HepG2 (cell line): ENCODE measurements around the gene ANTXR1. TPM values are rescaled to one million over a fixed set of nuclear protein-coding genes. Genes with fewer than 3 reads are reported as not detected.

Source experiments
- ATAC-seq: fragments of 200-7000 bp; cut with Tn5 transposase; 3 replicates; pipeline ENCODE4 v1.9.1; 2020; ENCODE audit warnings: mild to moderate bottlenecking, moderate library complexity
- BruUV-seq: library from RNA; stranded (reverse); fragments of 400-500 nt; replicated peaks from 2 replicates; lab custom pipeline; 2021; lab: Mats Ljungman, UMichigan
- CTCF ChIA-PET: fragments of 300-600 bp; formaldehyde crosslinking; extraction: SDS; loops from one replicate; lab custom pipeline; 2021; ENCODE audit warnings: low total read pairs, inconsistent platforms, low intra/inter-chr PET ratio; lab: Yijun Ruan, JAX
- POLR2A ChIA-PET: fragments of 350-600 bp; sonication (Branson Sonifier 250); formaldehyde crosslinking; loops from one replicate; lab custom pipeline; 2020; ENCODE audit warnings: antibody characterized with exemption, inconsistent platforms; lab: Yijun Ruan, JAX
- DNase-seq: peaks from one replicate; pipeline ENCODE4 v3.0.0-alpha.2; 2015; ENCODE audit warnings: low spot score
- FAIRE-seq: peaks from 3 replicates; lab custom pipeline; 2011; peaks lifted over from hg19 to GRCh38; lab: Jason Lieb, UNC
- H2AFZ ChIP-seq: one replicate; pipeline ENCODE4 v1.6.1; 2011; ENCODE audit warnings: low read length, inconsistent platforms
- H3K27ac ChIP-seq: fragments of 300-600 bp; 3 replicates; pipeline ENCODE4 v1.8.0; 2011; ENCODE audit warnings: mixed run types, mild to moderate bottlenecking, mixed read lengths, low read length, inconsistent platforms; ENCODE audit not compliant: insufficient read depth; ENCODE audit errors: extremely low read length
- H3K27me3 ChIP-seq, 2 experiments: fragments of 200-600 bp in 1 of 2; 2 replicates in 1 of 2; 3 replicates in 1 of 2; pipeline versions ENCODE4 v1.6.0 to v1.8.0; 2011; ENCODE audit warnings: low read length in 2 of 2, mild to moderate bottlenecking in 2 of 2, moderate library complexity in 2 of 2, inconsistent platforms in 1 of 2; ENCODE audit not compliant: insufficient read depth in 2 of 2, control insufficient read depth in 1 of 2
- H3K36me3 ChIP-seq, 2 experiments: fragments of 200-600 bp in 1 of 2; replicated peaks in 1 of 2; 2 replicates in 1 of 2; 3 replicates in 1 of 2; pipeline versions ENCODE4 v1.5.1 to v1.8.0; 2011; ENCODE audit warnings: low read length in 2 of 2, inconsistent platforms in 1 of 2; ENCODE audit not compliant: insufficient read depth in 2 of 2, control insufficient read depth in 1 of 2
- H3K4me1 ChIP-seq: 2 replicates; pipeline ENCODE4 v1.5.1; 2012; ENCODE audit warnings: low read length, inconsistent platforms; ENCODE audit not compliant: insufficient read depth
- H3K4me2 ChIP-seq: 2 replicates; pipeline ENCODE4 v1.6.0; 2011; ENCODE audit warnings: low read depth, low read length, inconsistent platforms
- H3K4me3 ChIP-seq, 3 experiments: fragments of 200-600 bp in 1 of 3; sonication (generic), shearing (Covaris generic) in 1 of 3; replicated peaks in 1 of 3; 2 replicates each; pipeline ENCODE4 v1.5.1; 2011 to 2016; ENCODE audit warnings: low read length in 3 of 3, inconsistent platforms in 2 of 3, low read depth in 2 of 3, mild to moderate bottlenecking in 2 of 3, control low read depth in 1 of 3, mixed read lengths in 1 of 3; ENCODE audit not compliant: insufficient read depth in 1 of 3
- H3K79me2 ChIP-seq: one replicate; pipeline ENCODE4 v1.6.1; 2011; ENCODE audit warnings: low read length, inconsistent platforms; ENCODE audit not compliant: insufficient read depth
- H3K9ac ChIP-seq: 2 replicates; pipeline ENCODE4 v1.6.0; 2011; ENCODE audit warnings: mild to moderate bottlenecking, low read depth, low read length, inconsistent platforms; ENCODE audit not compliant: insufficient read depth
- H3K9me3 ChIP-seq: 2 replicates; pipeline ENCODE4 v1.5.1; 2012; ENCODE audit warnings: mild to moderate bottlenecking, low read length
- H4K20me1 ChIP-seq: 2 replicates; pipeline ENCODE4 v1.6.0; 2011; ENCODE audit warnings: inconsistent platforms, mild to moderate bottlenecking, low read length, moderate library complexity; ENCODE audit not compliant: insufficient read depth
- ARNTL ChIP-seq: sonication (generic); formaldehyde crosslinking; IDR thresholded peaks from 2 replicates; pipeline ENCODE4 v1.4.0; 2020; ENCODE audit warnings: mild to moderate bottlenecking, missing genetic modification reagents
- CHD4 ChIP-seq: fragments of 200-600 bp; sonication (generic); IDR thresholded peaks from 2 replicates; pipeline ENCODE4 v1.7.0; 2017; ENCODE audit warnings: mild to moderate bottlenecking, low read length, borderline replicate concordance
- GPN1 ChIP-seq: sonication (generic); formaldehyde crosslinking; IDR thresholded peaks from 2 replicates; pipeline ENCODE4 v1.5.1; 2020; ENCODE audit warnings: missing genetic modification reagents, borderline replicate concordance
- HDAC1 ChIP-seq: sonication (generic); formaldehyde crosslinking; IDR thresholded peaks from 2 replicates; pipeline ENCODE4 v1.5.1; 2020; ENCODE audit warnings: mild to moderate bottlenecking, missing genetic modification reagents
- JARID2 ChIP-seq: sonication (generic); formaldehyde crosslinking; IDR thresholded peaks from 2 replicates; pipeline ENCODE4 v1.8.1; 2023; ENCODE audit warnings: missing genetic modification reagents, inconsistent platforms; ENCODE audit not compliant: insufficient replicate concordance
- MED8 ChIP-seq: sonication (generic); formaldehyde crosslinking; IDR thresholded peaks from 2 replicates; pipeline ENCODE4 v1.8.1; 2023; ENCODE audit warnings: mild to moderate bottlenecking, missing genetic modification reagents; ENCODE audit not compliant: insufficient replicate concordance
- MLLT10 ChIP-seq: sonication (generic); formaldehyde crosslinking; IDR thresholded peaks from 2 replicates; pipeline ENCODE4 v1.4.0; 2020; ENCODE audit warnings: missing genetic modification reagents
- PHF21A ChIP-seq: sonication (generic); formaldehyde crosslinking; IDR thresholded peaks from 2 replicates; pipeline ENCODE4 v1.5.0; 2020; ENCODE audit warnings: mild to moderate bottlenecking, missing genetic modification reagents
- REPIN1 ChIP-seq: sonication (generic); formaldehyde crosslinking; IDR thresholded peaks from 2 replicates; pipeline ENCODE4 v1.8.0; 2022; ENCODE audit warnings: missing genetic modification reagents, low read depth, mild to moderate bottlenecking, borderline replicate concordance
- SP4 ChIP-seq: sonication (generic); formaldehyde crosslinking; IDR thresholded peaks from 2 replicates; pipeline ENCODE4 v1.8.1; 2023; ENCODE audit warnings: mild to moderate bottlenecking, missing genetic modification reagents
- TARDBP ChIP-seq: sonication (generic); formaldehyde crosslinking; IDR thresholded peaks from 2 replicates; pipeline ENCODE4 v1.8.0; 2022; ENCODE audit warnings: mild to moderate bottlenecking, missing genetic modification reagents
- ZFP36L2 ChIP-seq: sonication (generic); formaldehyde crosslinking; IDR thresholded peaks from 2 replicates; pipeline ENCODE4 v1.4.0; 2020; ENCODE audit warnings: missing genetic modification reagents
- ZFX ChIP-seq: sonication (generic); formaldehyde crosslinking; IDR thresholded peaks from 2 replicates; pipeline ENCODE4 v1.4.0; 2020; ENCODE audit warnings: mild to moderate bottlenecking, low read depth, missing genetic modification reagents, moderate library complexity
- ZNF207 ChIP-seq: fragments of 450-650 bp; IDR thresholded peaks from 2 replicates; pipeline ENCODE4 v1.6.1; 2016; ENCODE audit warnings: antibody characterized with exemption, borderline replicate concordance
- ZNF678 ChIP-seq: sonication (generic); formaldehyde crosslinking; IDR thresholded peaks from 2 replicates; pipeline ENCODE4 v1.4.0; 2020; ENCODE audit warnings: mild to moderate bottlenecking, missing genetic modification reagents
- ZNF788 ChIP-seq: sonication (generic); formaldehyde crosslinking; IDR thresholded peaks from 2 replicates; pipeline ENCODE4 v1.5.0; 2020; ENCODE audit warnings: mild to moderate bottlenecking, missing genetic modification reagents, borderline replicate concordance
- ZSCAN20 ChIP-seq: sonication (generic); formaldehyde crosslinking; IDR thresholded peaks from 2 replicates; pipeline ENCODE4 v1.4.0; 2020; ENCODE audit warnings: missing genetic modification reagents, mild to moderate bottlenecking, borderline replicate concordance
- WGBS: methylation state at CpG from one replicate; pipeline ENCODE4 v1.1.6; 2017; ENCODE audit warnings: low lambda C conversion rate; 5-methylcytosine and 5-hydroxymethylcytosine counted together
- in situ Hi-C: cut with HindIII; loops from 2 replicates; pipeline ENCODE4 v1.10.0; 2017; ENCODE audit warnings: low pct_unique_long_range_greater_than_20kb; ENCODE audit not compliant: extremely low pct_ligation_motif_present
- intact Hi-C: fragments of 100-400 bp; cut with micrococcal nuclease; formaldehyde crosslinking; loops from one replicate; pipeline ENCODE4 v1.10.0; 2022; ENCODE audit not compliant: unreplicated experiment
- polyA plus RNA-seq, 8 experiments: library from polyadenylated mRNA; depleted of rRNA in 3 of 8; stranded (reverse) in 7 of 8; unstranded in 1 of 8; fragments of >200 nt; fragmentation: Illumina TruSeq in 4 of 8; extraction: Trizol in 4 of 8; gene quantifications; 2 replicates each; pipeline versions ENCODE4 v1.2.1 to v1.2.3, GENCODE V29; 2011 to 2016; ENCODE audit warnings: low read depth in 4 of 8, missing spikeins in 1 of 8, mixed read lengths in 1 of 8; ENCODE audit not compliant: insufficient read depth in 1 of 8
- total RNA-seq, 5 experiments: library from RNA; depleted of rRNA; stranded (reverse); fragments of >200 nt; fragmentation: Illumina TruSeq; extraction: Trizol; gene quantifications; 2 replicates each; pipeline ENCODE4 v1.2.3, GENCODE V29; 2016; ENCODE audit warnings: low read depth in 1 of 5
- TF ChIP-seq, protein P1 (sequence below): sonication (generic); formaldehyde crosslinking; IDR thresholded peaks from 2 replicates; pipeline ENCODE4 v1.5.1; 2020; ENCODE audit warnings: missing genetic modification reagents, mild to moderate bottlenecking, borderline replicate concordance
- TF ChIP-seq, protein P2 (sequence below): IDR thresholded peaks from 2 replicates; pipeline ENCODE4 v1.6.1; 2016; ENCODE audit warnings: missing biosample characterization, missing genetic modification reagents, low read depth
- TF ChIP-seq, protein P3 (sequence below): sonication (generic); formaldehyde crosslinking; IDR thresholded peaks from 2 replicates; pipeline ENCODE4 v1.8.0; 2022; ENCODE audit warnings: mild to moderate bottlenecking, missing genetic modification reagents, borderline replicate concordance

ANTXR1 gene
- total and polyA plus RNA-seq, 2 of the 13 experiments (the other 11 are each of a cell fraction or from before 2014, with no cell fraction given): 4.5 to 12.7 TPM

DNA sequence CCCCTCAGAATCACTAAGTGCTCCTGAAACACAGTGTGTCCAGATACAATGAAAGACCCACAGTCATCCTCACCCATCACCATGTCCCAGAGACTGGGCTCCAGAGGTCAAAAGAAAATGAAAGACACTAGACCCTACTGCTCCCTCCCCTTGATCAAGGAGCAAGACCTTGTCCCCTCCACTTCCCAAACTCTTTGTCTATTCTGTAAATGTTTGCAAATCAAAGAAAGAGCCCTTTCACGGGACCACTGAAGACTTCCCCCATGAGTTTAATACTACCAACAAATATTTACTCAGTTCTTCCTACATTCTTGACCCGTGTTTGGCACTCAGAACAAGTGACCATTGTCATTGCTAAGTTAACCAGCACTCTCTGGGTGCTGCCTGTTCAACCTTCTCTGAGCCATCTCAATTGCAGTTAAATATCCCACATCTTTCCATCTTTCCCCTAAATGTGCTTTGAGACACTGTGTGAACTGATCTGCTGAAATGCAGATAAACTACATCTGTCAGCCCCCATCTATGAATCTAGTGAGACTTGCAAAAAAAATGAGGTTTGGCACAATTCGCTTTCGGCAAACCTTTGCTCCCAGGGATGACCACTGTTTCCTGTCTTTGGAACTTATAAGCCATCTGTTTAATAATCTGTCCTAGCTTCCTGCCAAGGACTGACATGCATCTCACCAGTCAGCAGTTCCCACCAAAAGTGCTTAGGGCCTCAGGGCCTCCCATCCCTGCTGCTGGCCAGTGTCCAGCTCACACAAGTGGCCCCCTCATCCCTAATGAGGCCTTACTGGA lies 203.8 kb downstream of the ANTXR1 start:
- in situ Hi-C loops (no loop called here), intact Hi-C loops (loop anchor here (1.0 to 2.0 kb wide), 5 partner anchors 16 to 64 kb away; no protein-coding TSS in a partner anchor)
- FAIRE-seq (peak; percentile 92), ATAC-seq (peak; percentile 92), DNase-seq (peak; percentile 100)
- H3K27me3 ChIP-seq: no peaks in the 10 kb centered on the region
- peak overlapping the region; percentile 87 for H3K27ac ChIP-seq
- H3K9ac ChIP-seq: peak overlapping the region; percentile 62
- ChIA-PET CTCF (no interaction called here), POLR2A (interaction anchor here (0.7 to 2.6 kb wide), 12 partner anchors 9 to 221 kb away, joined by 3 to 18 read pairs (median 4); partner anchors contain the start of gene NFU1)
- H3K4me1 ChIP-seq: peaks cover 83% of the 10 kb centered on the region
- 0% methylated on average over 4 of the region's 4 CpGs for WGBS
- BruUV-seq: TSS peak; percentile 67
- peak overlapping the region; percentile 61 for H3K4me2 ChIP-seq
- peak overlapping the region in 2 of 3 experiments; percentile 8 to 17; a peak in 1 of 6 replicates for H3K4me3 ChIP-seq
- H3K36me3 ChIP-seq: no peaks in the 10 kb centered on the region; a peak in 1 of 5 replicates
- no peaks in the 10 kb centered on the region for H3K9me3 ChIP-seq
- H3K79me2 ChIP-seq: no peaks in the 10 kb centered on the region
- H4K20me1 ChIP-seq: no peaks in the 10 kb centered on the region
- H2AFZ ChIP-seq: no peak overlapping the region
- TF ChIP-seq ZFX (CRISPR knock-in tag): peak; percentile 90
- TF ChIP-seq JARID2: no peak
- TF ChIP-seq, protein P1, sequence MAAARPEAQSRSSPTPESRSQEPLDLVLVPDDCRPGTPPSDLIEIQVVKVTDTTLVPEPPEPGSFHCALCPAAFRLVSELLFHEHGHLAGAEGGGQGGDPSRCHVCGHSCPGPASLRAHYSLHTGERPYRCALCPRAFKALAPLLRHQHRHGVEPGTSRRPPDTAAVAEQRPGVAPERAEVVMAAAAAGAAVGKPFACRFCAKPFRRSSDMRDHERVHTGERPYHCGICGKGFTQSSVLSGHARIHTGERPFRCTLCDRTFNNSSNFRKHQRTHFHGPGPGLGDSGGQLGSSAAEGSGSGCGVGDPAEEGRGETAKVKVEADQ (CRISPR knock-in tag): 0 out of 2 replicates have a peak, but pooled peaks have one; percentile 41
- TF ChIP-seq CHD4: peak; percentile 97; the same call in 1 of the 2 replicates
- TF ChIP-seq, protein P2, sequence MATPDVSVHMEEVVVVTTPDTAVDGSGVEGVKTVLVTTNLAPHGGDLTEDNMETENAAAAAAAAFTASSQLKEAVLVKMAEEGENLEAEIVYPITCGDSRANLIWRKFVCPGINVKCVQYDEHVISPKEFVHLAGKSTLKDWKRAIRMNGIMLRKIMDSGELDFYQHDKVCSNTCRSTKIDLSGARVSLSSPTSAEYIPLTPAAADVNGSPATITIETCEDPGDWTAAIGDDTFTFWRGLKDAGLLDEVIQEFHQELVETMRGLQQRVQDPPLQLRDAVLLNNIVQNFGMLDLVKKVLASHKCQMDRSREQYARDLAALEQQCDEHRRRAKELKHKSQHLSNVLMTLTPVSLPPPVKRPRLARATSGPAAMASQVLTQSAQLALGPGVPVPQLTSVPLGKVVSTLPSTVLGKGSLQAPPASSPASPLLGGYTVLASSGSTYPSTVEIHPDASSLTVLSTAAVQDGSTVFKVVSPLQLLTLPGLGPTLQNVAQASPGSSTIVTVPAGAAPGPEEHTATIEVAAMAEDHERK (CRISPR knock-in tag): no peak
- TF ChIP-seq ZNF207: no peak
- peak; percentile 55; the same call in 1 of the 2 replicates for TF ChIP-seq ARNTL (CRISPR knock-in tag)
- peak; percentile 41 for TF ChIP-seq HDAC1 (CRISPR knock-in tag)
- peak; percentile 53 for TF ChIP-seq TARDBP (CRISPR knock-in tag)
- TF ChIP-seq ZFP36L2 (CRISPR knock-in tag): no peak
- no peak for TF ChIP-seq MLLT10
- TF ChIP-seq, protein P3, sequence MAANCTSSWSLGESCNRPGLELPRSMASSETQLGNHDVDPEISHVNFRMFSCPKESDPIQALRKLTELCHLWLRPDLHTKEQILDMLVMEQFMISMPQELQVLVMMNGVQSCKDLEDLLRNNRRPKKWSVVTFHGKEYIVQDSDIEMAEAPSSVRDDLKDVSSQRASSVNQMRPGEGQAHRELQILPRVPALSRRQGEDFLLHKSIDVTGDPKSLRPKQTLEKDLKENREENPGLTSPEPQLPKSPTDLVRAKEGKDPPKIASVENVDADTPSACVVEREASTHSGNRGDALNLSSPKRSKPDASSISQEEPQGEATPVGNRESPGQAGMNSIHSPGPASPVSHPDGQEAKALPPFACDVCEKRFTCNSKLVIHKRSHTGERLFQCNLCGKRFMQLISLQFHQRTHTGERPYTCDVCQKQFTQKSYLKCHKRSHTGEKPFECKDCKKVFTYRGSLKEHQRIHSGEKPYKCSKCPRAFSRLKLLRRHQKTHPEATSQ (CRISPR knock-in tag): peak; percentile 83; the same call in 1 of the 2 replicates
- TF ChIP-seq ZNF678 (CRISPR knock-in tag): no peak
- peak; percentile 26; the same call in 1 of the 2 replicates for TF ChIP-seq ZSCAN20 (CRISPR knock-in tag)
- peak; percentile 21 for TF ChIP-seq MED8 (CRISPR knock-in tag)
- peak; percentile 78; the same call in 1 of the 2 replicates for TF ChIP-seq REPIN1
- 0 out of 2 replicates have a peak, but pooled peaks have one; percentile 40 for TF ChIP-seq SP4 (CRISPR knock-in tag)
- no peak for TF ChIP-seq GPN1 (CRISPR knock-in tag)
- TF ChIP-seq ZNF788 (CRISPR knock-in tag): peak; percentile 33; the same call in 1 of the 2 replicates
- TF ChIP-seq PHF21A: peak; percentile 87
